ENCODE data around the gene ZBTB48. TPM values are rescaled to one million over a fixed set of nuclear protein-coding genes. Genes with fewer than 3 reads are reported as not detected.

ZBTB48 gene
- total RNA-seq, 1 donor from 2014 or later = 18.3 TPM

DNA sequence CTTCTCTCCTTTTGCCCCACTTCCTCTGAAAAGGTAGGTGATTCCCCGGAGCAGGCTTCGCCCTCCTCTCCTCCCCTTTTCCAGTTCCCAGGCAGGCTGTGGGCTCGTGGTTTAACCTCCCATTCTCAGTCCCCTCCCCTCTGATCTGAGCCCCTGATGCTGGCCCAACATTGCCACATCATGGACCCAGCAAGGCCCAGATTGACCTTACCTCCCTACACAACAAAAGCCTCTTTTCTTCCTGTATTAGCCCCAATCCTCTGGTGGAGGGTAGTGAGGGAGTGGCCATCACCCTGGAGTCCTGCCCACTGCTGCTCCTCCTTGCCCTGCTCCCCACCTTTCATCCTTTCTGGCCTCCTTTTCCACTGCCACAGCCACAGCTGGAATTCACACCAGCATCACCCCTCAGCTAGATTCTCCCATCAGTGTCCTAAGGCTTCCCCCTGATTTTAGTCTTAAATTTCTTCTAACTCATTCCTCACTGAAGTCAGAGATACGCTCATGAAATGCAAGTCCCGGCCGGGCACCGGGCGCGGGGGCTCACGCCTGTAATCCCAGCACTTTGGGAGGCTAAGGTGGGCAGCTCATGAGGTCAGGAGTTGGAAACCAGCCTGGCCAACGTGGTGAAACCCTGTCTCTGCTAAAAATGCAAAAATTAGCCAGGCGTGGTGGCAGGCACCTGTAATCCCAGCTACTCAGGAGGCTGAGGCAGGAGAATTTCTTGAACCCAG, 7.0 kb upstream of the ZBTB48 start:
- Mint-ChIP-seq H3K4me1 (peaks cover 4% of the 10 kb centered on the region), H3K9me3 (no peaks in the 10 kb centered on the region), H3K27me3 (ENCODE audit: insufficient read depth, low read depth) (peaks cover 17% of the 10 kb centered on the region), H3K36me3 (no peaks in the 10 kb centered on the region), H3K27ac (no peak overlapping the region), H3K4me3 (peak overlapping the region; percentile 10)
- TF ChIP-seq, protein P1, sequence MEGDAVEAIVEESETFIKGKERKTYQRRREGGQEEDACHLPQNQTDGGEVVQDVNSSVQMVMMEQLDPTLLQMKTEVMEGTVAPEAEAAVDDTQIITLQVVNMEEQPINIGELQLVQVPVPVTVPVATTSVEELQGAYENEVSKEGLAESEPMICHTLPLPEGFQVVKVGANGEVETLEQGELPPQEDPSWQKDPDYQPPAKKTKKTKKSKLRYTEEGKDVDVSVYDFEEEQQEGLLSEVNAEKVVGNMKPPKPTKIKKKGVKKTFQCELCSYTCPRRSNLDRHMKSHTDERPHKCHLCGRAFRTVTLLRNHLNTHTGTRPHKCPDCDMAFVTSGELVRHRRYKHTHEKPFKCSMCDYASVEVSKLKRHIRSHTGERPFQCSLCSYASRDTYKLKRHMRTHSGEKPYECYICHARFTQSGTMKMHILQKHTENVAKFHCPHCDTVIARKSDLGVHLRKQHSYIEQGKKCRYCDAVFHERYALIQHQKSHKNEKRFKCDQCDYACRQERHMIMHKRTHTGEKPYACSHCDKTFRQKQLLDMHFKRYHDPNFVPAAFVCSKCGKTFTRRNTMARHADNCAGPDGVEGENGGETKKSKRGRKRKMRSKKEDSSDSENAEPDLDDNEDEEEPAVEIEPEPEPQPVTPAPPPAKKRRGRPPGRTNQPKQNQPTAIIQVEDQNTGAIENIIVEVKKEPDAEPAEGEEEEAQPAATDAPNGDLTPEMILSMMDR (IDR thresholded peaks at IDR 0.05) = no peak
- TF ChIP-seq EZH2 (IDR thresholded peaks at IDR 0.05) = no peak
- TF ChIP-seq EZH2phosphoT487 (IDR thresholded peaks at IDR 0.05) = no peak
- Histone ChIP-seq H3K27me3 (no peaks in the 10 kb centered on the region), H3K79me2 (ENCODE audit: low read depth) (no peaks in the 10 kb centered on the region), H3F3A (ENCODE audit: low read depth) (no peaks in the 10 kb centered on the region), H3K36me3 (no peaks in the 10 kb centered on the region), H2AFZ (replicated peaks) (peak overlapping the region; percentile 42), H4K20me1 (ENCODE audit: low read depth) (no peaks in the 10 kb centered on the region), H3K9me3 (ENCODE audit: low read depth) (no peaks in the 10 kb centered on the region), H3K27ac (no peak overlapping the region), H3K9ac (no peak overlapping the region), H3K4me2 (no peak overlapping the region), H3K4me1 (peaks cover 9% of the 10 kb centered on the region), H3K4me3 (no peak overlapping the region)
- DNase-seq (ENCODE audit: low spot score) = no peak

DNA sequence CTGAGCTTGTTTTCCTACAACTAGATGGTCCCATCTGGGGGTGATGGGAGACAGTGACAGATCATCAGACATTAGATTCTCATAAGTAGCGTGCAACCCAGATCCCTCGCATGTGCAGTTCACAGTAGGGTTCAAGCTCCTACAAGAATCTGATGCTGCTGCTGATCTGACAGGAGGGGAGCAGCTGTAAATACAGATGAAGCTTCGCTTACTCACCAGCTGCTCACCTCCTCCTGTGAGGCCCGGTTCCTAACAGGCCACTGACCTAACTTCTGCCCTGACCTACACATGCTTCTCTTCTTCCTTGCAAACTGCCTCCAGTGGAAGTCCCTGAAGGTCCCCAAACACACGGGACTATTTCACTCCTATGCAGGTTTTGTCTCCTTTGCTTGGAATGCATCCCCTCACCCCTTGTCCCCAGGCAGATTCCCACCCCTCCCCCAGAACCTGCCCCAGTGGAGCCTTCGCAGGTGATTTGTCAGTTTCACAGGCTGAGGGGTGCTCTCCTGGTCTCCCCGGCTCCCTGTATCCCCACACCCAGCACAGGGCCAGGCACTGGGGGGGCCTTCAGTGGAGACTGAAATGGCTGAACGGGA, 5.7 kb upstream of the ZBTB48 start:
- H3K27ac ChIP-seq = no peak overlapping the region
- H3K79me2 ChIP-seq (ENCODE audit: low read depth) = no peaks in the 10 kb centered on the region
- no peak overlapping the region for H3K4me2 ChIP-seq
- peaks cover 3% of the 10 kb centered on the region for H3F3A ChIP-seq (ENCODE audit: low read depth)
- no peak overlapping the region for H3K4me3 ChIP-seq
- no peaks in the 10 kb centered on the region for H3K9me3 ChIP-seq (ENCODE audit: low read depth)
- no peaks in the 10 kb centered on the region for H3K36me3 Mint-ChIP-seq
- no peaks in the 10 kb centered on the region for H3K27me3 ChIP-seq
- H3K4me3 Mint-ChIP-seq = no peak overlapping the region
- H3K27me3 Mint-ChIP-seq (ENCODE audit: insufficient read depth, low read depth) = peaks cover 13% of the 10 kb centered on the region
- TF ChIP-seq, protein P1 (IDR thresholded peaks at IDR 0.05) = no peak
- TF ChIP-seq EZH2phosphoT487 (IDR thresholded peaks at IDR 0.05) = no peak
- no peak for TF ChIP-seq EZH2 (IDR thresholded peaks at IDR 0.05)
- H2AFZ ChIP-seq (replicated peaks) = no peak overlapping the region
- H3K36me3 ChIP-seq = no peaks in the 10 kb centered on the region
- no peak for DNase-seq (ENCODE audit: low spot score)
- H4K20me1 ChIP-seq (ENCODE audit: low read depth) = no peaks in the 10 kb centered on the region
- H3K9me3 Mint-ChIP-seq = no peaks in the 10 kb centered on the region
- H3K9ac ChIP-seq = no peak overlapping the region
- H3K27ac Mint-ChIP-seq = no peak overlapping the region
- peaks cover 10% of the 10 kb centered on the region for H3K4me1 Mint-ChIP-seq
- H3K4me1 ChIP-seq = peaks cover 10% of the 10 kb centered on the region

DNA sequence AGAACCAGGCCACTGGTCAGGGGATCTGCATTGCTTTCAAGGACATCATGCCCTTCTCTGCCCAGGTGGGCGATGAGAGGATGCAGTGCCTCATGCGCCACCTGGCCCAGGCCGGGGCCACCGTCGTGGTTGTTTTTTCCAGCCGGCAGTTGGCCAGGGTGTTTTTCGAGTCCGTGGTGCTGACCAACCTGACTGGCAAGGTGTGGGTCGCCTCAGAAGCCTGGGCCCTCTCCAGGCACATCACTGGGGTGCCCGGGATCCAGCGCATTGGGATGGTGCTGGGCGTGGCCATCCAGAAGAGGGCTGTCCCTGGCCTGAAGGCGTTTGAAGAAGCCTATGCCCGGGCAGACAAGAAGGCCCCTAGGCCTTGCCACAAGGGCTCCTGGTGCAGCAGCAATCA, 5.0 kb upstream of the ZBTB48 start:
- Histone ChIP-seq H3K9me3 (ENCODE audit: low read depth) (no peaks in the 10 kb centered on the region), H3K27me3 (no peaks in the 10 kb centered on the region), H4K20me1 (ENCODE audit: low read depth) (no peaks in the 10 kb centered on the region), H3K4me2 (no peak overlapping the region), H3K4me1 (peaks cover 15% of the 10 kb centered on the region), H3F3A (ENCODE audit: low read depth) (peaks cover 7% of the 10 kb centered on the region), H3K9ac (no peak overlapping the region), H3K27ac (no peak overlapping the region), H3K79me2 (ENCODE audit: low read depth) (no peaks in the 10 kb centered on the region), H3K36me3 (no peaks in the 10 kb centered on the region), H2AFZ (replicated peaks) (no peak overlapping the region), H3K4me3 (no peak overlapping the region)
- Mint-ChIP-seq H3K4me3 (no peak overlapping the region), H3K4me1 (peaks cover 17% of the 10 kb centered on the region), H3K36me3 (no peaks in the 10 kb centered on the region), H3K27ac (no peak overlapping the region), H3K9me3 (no peaks in the 10 kb centered on the region), H3K27me3 (ENCODE audit: insufficient read depth, low read depth) (peaks cover 15% of the 10 kb centered on the region)
- TF ChIP-seq EZH2 (IDR thresholded peaks at IDR 0.05) (no peak), EZH2phosphoT487 (IDR thresholded peaks at IDR 0.05) (no peak)
- TF ChIP-seq, protein P1 (IDR thresholded peaks at IDR 0.05) = no peak
- DNase-seq (ENCODE audit: low spot score) = no peak

Measured in neural progenitor cell (in vitro differentiated cells).